GM15510 (cell line): ENCODE measurements around the gene LRRTM4.

Source experiments
- POLR2A ChIP-seq: IDR thresholded peaks from 3 replicates; pipeline ENCODE4 v1.6.1; 2011; ENCODE audit warnings: borderline replicate concordance; ENCODE audit not compliant: insufficient read length; ENCODE audit errors: extremely low read depth

Gene LRRTM4

GRCh38 chr2:77508511-77508910, 13.7 kb downstream of the LRRTM4 start:
- TF ChIP-seq POLR2A = no peak

GRCh38 chr2:77507657-77508056, 14.5 kb downstream of the LRRTM4 start:
- no peak for TF ChIP-seq POLR2A

- no peak for TF ChIP-seq POLR2A
Measured at GRCh38 chr2:77488141-77488540, 34.0 kb downstream of the LRRTM4 start.

- no peak for TF ChIP-seq POLR2A
Measured at GRCh38 chr2:77487074-77487803, 34.9 kb downstream of the LRRTM4 start.

- no peak for TF ChIP-seq POLR2A
Measured at GRCh38 chr2:77484026-77484425, 38.1 kb downstream of the LRRTM4 start.

- TF ChIP-seq POLR2A = no peak
Measured at GRCh38 chr2:77479895-77480294, 42.3 kb downstream of the LRRTM4 start.

- TF ChIP-seq POLR2A = no peak
Measured at GRCh38 chr2:77479395-77479794, 42.8 kb downstream of the LRRTM4 start.

GRCh38 chr2:77470096-77470495, 52.1 kb downstream of the LRRTM4 start:
- no peak for TF ChIP-seq POLR2A

- no peak for TF ChIP-seq POLR2A
Measured at GRCh38 chr2:77469106-77469505, 53.1 kb downstream of the LRRTM4 start.

- no peak for TF ChIP-seq POLR2A
Measured at GRCh38 chr2:77459840-77460239, 62.3 kb downstream of the LRRTM4 start.

- no peak for TF ChIP-seq POLR2A
Measured at GRCh38 chr2:77458216-77458615, 64.0 kb downstream of the LRRTM4 start.

GRCh38 chr2:77457665-77458064, 64.5 kb downstream of the LRRTM4 start:
- TF ChIP-seq POLR2A = no peak

- TF ChIP-seq POLR2A = no peak
Measured at GRCh38 chr2:77443076-77443475, 79.1 kb downstream of the LRRTM4 start.

- no peak for TF ChIP-seq POLR2A
Measured at GRCh38 chr2:77434880-77435279, 87.3 kb downstream of the LRRTM4 start.

- no peak for TF ChIP-seq POLR2A
Measured at GRCh38 chr2:77428946-77429345, 93.2 kb downstream of the LRRTM4 start.

GRCh38 chr2:77421971-77422370, 100.2 kb downstream of the LRRTM4 start:
- TF ChIP-seq POLR2A = no peak

GRCh38 chr2:77418537-77418936, 103.6 kb downstream of the LRRTM4 start:
- TF ChIP-seq POLR2A = no peak
